EH (cell line): ENCODE data around the gene U2AF1L4.
A peak's percentile ranks its signal among the peaks of the same experiment; 100 is the strongest.

Experiments used
- DNase-seq: peaks from one replicate; pipeline ENCODE4 v3.0.0-alpha.2; 2015; ENCODE audit warnings: low read depth

U2AF1L4 gene

DNA sequence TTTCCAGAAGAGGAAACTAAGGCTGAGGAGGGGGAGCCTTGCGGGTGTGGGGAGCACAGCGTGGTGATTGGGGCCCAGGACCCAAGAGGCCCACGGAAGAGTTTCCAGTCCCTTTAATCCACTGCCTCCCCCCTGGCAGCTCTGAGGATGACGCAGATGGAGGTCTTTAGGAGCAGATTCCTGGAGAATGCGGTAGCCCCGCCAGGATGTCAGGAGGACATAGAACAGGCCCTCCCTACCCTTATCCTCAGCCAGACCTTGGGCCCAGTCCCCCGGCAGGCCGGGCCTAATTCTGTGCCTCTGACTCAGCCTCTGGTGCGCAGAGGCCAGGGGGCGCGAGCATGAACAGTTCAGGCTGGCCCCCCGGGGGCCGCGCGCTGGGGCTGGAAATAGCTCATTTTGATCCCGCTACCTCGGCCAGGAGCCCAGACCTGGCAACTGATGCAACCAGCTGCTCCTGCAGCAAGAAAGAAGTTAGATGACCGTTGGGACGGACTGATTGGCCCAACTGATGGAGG is 12.1 kb upstream of the U2AF1L4 start:
- DNase-seq: peak; percentile 95

DNA sequence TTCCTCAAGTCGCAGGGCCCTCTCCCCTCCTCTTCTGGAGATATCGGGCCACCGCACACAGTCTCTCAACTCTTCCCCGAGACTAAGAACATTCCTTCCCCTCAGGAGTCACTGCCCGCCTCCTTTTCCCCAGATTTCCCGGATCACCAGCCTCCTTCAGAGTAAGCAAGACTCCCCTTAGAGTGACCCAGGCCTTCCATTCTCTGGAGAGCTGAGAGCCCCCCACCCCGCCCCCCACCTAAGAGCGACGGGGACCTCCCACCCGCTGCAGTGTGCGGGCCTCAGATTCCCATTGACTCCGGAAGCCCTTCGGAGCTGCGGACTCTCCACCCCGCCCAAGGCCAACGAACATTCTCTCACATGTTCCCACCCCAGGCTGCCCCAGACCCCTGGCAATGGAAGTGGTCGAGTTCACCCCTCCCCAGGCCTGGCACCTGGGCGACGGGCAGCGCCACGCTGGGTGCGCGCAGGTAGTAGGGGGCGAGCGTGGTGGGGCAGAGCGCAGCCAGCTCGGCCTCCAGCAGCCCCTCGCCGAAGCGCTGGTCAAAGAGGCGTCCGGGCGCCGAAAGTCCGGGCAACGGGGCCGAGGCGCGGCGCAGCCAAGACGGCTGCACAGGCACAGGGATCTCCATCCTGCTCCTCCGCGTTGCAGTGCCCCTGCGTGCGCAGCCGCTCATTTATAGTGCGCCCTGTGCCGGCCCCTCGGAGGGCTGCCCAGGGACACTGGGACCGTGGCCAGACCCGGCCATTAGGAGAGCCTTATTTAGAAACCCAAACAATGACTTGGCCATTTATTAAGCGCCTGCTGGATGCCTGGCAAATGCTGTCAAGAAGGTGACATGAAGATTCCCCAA is 11.4 kb upstream of the U2AF1L4 start, which contains the start of gene HSPB6:
Gene HSPB6, minus strand, starts transcription at position 653 of the 854 bp plus-strand sequence. Its CDS starts 21 bp downstream, at position 632.
- DNase-seq: peak; percentile 81

DNA sequence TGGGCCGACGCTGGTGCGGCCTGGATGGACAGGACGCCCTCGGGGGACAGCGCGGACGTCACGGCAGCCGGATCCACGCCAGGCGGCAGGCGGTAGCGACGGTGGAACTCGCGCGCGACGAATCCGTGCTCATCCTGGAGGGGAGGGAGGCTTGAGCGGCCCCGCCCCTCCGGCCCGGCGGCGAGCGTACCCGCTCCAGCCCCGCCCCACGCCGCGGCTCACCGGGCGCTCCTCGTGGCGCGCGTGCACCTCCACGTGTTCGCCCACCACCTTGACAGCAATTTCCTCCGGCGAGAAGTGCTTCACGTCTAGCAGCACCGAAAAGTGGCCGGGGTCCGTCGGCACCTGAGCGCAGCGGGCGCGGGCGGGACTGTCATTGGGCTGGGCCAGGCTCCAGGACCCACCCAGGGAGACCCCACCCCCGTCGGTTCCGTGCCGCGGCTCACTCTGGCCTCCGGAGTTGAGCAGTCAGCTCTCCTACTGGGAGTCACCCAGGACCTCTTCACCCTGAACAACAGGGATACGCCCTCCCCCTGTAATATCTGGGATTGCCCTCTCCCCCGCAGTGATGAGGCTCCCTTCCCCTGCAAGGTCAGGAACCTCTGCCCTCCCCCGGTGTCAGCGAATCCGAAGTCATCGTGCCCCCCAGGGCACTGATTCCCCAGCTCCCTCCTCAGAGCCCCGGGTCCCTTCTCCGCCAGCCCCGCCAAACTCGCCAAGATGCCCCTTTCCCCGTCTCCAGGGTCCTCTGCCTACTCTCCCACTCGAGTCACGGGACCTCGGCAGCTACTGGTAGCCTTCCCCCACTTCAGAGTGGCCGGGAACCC is 10.5 kb upstream of the U2AF1L4 start:
- DNase-seq: peak; percentile 74

DNA sequence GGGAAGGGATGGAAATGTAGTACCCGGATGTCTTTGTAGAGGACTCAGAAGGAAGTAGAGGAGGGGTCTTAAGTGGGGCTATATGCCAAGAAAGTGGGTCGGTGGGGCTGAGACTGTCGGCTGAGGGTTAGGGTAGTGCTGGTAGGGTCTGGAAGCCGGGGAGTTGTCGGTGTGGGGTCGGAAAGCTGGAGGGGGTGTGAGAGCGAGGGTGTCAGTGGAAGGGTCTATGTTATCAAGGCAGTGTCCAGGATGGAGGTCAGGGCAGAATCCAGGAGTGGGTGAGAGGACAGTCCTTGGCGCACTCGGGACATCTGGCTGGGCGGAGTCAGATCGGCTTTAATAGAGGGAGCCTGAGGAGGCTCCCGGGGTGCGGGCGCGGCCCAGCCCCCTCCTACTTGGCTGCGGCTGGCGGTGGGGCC is 9.9 kb upstream of the U2AF1L4 start:
- no peak for DNase-seq

DNA sequence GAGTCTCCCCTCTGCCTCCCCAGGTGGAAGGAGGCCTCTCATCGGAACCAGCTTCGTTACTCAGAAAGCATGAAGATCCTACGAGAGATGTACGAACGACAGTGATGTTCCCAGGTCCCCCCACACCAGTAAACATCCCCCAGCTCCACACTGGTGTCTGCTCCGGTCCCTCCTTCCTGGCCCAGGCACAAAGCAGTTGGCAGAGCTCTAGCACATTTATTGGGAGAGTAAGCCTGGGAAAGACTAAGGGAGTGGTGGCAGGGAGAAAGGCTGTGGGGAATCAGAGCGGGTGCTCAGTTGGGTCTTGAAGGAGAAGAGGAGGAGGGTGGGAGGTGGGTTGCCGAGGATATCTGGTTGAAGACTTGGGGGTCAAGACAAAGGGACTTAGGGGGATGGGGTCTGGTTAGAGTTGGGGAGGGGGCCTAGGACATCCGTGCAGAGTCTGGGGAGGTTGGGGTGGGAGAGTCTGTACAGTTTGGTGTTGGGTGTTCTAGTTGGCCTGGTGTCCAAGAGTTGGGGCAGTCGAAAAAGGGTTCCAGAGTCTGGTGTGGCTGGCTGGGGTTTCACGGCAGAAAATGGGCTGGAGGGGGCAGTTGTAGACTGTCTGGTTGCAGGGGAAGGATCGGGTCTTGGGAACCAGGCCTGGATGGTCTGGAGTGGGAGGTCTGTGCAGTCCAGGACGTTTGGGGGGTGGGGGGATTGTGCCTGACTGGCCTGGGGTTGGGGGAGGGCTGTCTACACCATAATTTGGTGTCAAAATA is 9.3 kb upstream of the U2AF1L4 start:
- no peak for DNase-seq

GRCh38 chr19:35753634-35754369 is 8.6 kb upstream of the U2AF1L4 start:
- no peak for DNase-seq

DNA sequence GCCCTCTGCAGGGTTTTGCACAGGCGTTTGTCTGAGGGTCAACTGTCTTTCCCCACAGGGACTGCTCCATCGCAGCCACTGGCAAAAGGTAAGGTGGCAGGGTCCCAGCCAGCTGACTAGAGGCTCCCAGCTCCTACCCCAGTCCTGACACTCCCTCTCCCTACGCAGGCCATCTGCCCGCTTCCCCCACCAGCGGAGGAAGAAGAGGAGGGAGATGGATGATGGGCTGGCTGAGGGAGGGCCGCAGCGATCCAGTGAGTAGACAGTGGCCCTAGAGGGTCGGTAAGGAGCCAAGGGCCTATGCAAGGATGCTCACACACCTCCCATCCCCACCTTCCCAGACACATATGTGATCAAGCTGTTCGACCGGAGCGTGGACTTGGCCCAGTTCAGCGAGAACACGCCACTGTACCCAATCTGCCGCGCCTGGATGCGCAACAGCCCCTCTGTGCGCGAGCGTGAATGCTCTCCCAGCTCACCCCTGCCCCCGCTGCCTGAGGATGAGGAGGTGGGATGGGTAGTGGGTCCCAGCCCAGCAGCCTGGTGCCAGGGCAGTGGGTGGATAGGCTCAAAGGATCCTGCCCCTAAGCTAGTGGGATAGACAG is 7.6 kb upstream of the U2AF1L4 start:
- no peak for DNase-seq

GRCh38 chr19:35751839-35752745 is 6.9 kb upstream of the U2AF1L4 start:
- no peak for DNase-seq

- DNase-seq: no peak
Measured at GRCh38 chr19:35750167-35750566, 4.9 kb upstream of the U2AF1L4 start.

- DNase-seq: peak; percentile 99
Measured at GRCh38 chr19:35748106-35749020, 3.1 kb upstream of the U2AF1L4 start, which contains the start of gene LIN37. TSS of gene LIN37 (plus strand) at chr19:35748576. CDS start at chr19:35748725, 149 bp downstream.

DNA sequence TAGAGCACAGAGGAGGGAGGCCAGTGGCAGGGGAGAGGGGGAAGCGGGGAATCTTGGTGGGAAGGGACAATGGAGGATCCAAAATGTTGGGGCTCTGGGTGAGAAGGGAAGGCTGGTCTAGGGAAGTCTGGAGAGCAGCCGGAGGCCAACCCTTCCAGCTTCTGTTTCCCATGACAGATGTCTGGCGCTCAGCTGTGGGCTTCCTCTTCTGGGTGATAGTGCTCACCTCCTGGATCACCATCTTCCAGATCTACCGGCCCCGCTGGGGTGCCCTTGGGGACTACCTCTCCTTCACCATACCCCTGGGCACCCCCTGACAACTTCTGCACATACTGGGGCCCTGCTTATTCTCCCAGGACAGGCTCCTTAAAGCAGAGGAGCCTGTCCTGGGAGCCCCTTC is 1.3 kb upstream of the U2AF1L4 start:
- DNase-seq: no peak

DNA sequence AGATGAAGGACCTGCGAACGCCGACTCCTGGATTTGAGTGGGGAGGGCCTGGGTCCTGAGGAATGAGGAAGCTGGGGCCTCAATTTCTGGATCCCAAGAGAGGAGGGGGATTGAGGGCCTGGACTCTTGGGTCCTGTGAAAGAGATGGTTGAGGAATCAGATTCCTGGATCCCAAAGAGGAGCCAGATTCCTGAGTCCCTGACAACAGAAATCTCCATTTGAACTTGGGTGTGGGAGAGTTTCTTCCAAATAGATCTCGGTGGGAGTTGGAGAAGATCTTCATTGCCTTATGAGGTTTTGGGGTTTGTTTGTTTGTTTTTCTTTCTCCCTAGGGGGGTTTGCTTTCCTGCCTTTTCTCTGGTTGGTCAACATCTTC is 857 bp upstream of the U2AF1L4 start:
- DNase-seq: no peak

- peak; percentile 97 for DNase-seq
Measured at GRCh38 chr19:35744430-35745327, 539 bp downstream of the U2AF1L4 start.

GRCh38 chr19:35743640-35744429 is 1.4 kb downstream of the U2AF1L4 start:
- DNase-seq: no peak

- no peak for DNase-seq
Measured at GRCh38 chr19:35742121-35742724, 3.0 kb downstream of the U2AF1L4 start, which contains the start of gene IGFLR1. TSS of gene IGFLR1 (minus strand) at chr19:35742452. CDS start at chr19:35741180, 1,272 bp downstream.

- no peak for DNase-seq
Measured at GRCh38 chr19:35741203-35741515, 4.1 kb downstream of the U2AF1L4 start.
